ENCODE measurements around the gene PIGN. TPM values are rescaled to one million over a fixed set of nuclear protein-coding genes. Genes with fewer than 3 reads are reported as not detected.
A peak's percentile ranks its signal among the peaks of the same experiment; 100 is the strongest.

PIGN gene
- total and polyA plus RNA-seq, 2 of the 8 experiments (the other 6 are each of a cell fraction or from before 2014, with no cell fraction given), result 20.9 to 26.3 TPM

DNA sequence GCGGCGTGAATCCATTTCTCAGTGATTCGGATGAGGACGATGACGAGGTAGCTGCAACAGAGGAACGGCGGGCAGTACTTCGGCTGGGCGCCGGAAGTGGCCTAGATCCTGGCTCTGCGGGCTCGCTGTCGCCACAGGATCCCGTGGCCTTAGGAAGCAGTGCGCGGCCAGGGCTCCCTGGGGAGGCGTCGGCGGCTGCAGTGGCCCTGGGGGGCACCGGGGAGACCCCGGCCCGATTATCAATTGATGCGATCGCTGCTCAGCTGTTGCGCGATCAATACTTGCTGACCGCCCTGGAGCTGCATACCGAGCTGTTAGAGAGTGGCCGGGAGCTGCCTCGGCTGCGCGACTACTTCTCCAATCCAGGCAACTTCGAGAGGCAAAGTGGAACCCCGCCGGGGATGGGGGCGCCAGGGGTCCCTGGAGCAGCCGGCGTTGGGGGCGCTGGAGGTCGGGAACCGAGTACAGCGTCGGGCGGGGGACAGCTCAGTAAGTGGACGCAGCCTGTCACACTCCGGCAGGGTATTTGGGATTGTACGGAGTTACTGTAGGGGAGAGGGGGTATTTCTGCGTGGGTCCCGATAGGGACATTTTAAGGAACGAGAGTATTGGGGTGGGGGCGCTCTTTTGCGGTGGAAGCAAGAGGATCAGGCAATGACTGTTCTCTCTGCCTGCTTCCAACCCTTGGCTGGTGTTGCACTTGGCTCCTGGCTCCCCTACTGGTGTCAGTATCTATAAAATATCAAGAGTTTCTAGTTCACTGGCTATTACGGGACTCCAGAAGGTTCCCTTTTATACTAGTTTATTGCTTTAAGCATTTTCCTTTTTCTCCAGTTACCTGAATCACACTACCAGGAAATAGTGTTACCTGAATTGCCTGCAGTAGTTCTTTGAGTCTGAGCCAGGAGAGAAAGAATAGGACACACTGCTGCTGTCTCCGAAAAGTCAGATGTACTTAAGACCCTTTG lies 971 bp upstream of the PIGN start:
- H3K4me2 ChIP-seq (ENCODE audit: insufficient read depth in 1 of 2, low read depth in 2 of 2, low read length in 2 of 2), result peak overlapping the region; percentile 79 to 90
- FAIRE-seq, result no peak
- H3K4me1 ChIP-seq (replicated peaks in 1 of 4; ENCODE audit: control insufficient read depth in 3 of 4, insufficient read depth in 4 of 4, low read length in 3 of 4), result no peaks in the 10 kb centered on the region; a peak in 1 of 7 replicates
- peak overlapping the region; percentile 94 for H2BK5ac ChIP-seq (ENCODE audit: low read depth, low read length)
- whole genome bisulfite sequencing, 2 experiments (ENCODE audit: extremely low coverage in 1 of 2, insufficient coverage in 1 of 2, insufficient read length in 1 of 2, insufficient replicate concordance in 2 of 2, low coverage in 1 of 2, low lambda C conversion rate in 2 of 2, missing lambda C conversion rate in 1 of 2), result 3% methylated on average over 54 of the region's 54 CpGs; no CpG with 5 or more reads in 1 of the 2 experiments
- DNase-seq (ENCODE audit: low read depth in 1 of 2, low spot score in 2 of 2), result peak in 1 of 2 experiments; percentile 60
- H3K18ac ChIP-seq (ENCODE audit: extremely low read depth, low read length), result 0 out of 2 replicates have a peak overlapping the region, but pooled peaks have one; percentile 51
- no peaks in the 10 kb centered on the region for H3K79me1 ChIP-seq (ENCODE audit: low read depth, low read length)
- H3K27ac ChIP-seq (ENCODE audit: low read depth, low read length), result peak overlapping the region; percentile 97
- H3K79me2 ChIP-seq (ENCODE audit: control insufficient read depth in 1 of 2, insufficient read depth in 2 of 2, low read length in 2 of 2), result peaks cover 0 to 60% of the 10 kb centered on the region in 2 experiments; a peak in 3 of 4 replicates
- peak overlapping the region; percentile 83 for H3K56ac ChIP-seq (replicated peaks; ENCODE audit: insufficient read length, low read depth, low read length)
- peak overlapping the region; percentile 77; the same call in 1 of the 2 replicates for H2BK12ac ChIP-seq (ENCODE audit: low read depth, low read length)
- H3K9ac ChIP-seq (replicated peaks in 1 of 4; ENCODE audit: extremely low read depth in 1 of 4, low read depth in 3 of 4, low read length in 3 of 4), result peak overlapping the region; percentile 78 to 97 (median 96)
- H3K4ac ChIP-seq (replicated peaks; ENCODE audit: insufficient read length, low read depth, low read length), result no peak overlapping the region
- H4K5ac ChIP-seq (ENCODE audit: insufficient read length, low read depth, low read length), result peak overlapping the region; percentile 84
- H3K27me3 ChIP-seq (replicated peaks in 1 of 4; ENCODE audit: control insufficient read depth in 3 of 4, extremely low read depth in 1 of 4, insufficient read depth in 3 of 4, low read length in 3 of 4), result no peaks in the 10 kb centered on the region
- CTCF ChIA-PET (ENCODE audit: partially characterized antibody), result interaction anchor here (0.5 to 2.2 kb wide), 10 partner anchors 8 to 1391 kb away, joined by 3 to 16 read pairs (median 3); no protein-coding TSS in a partner anchor
- no peaks in the 10 kb centered on the region for H3K36me3 ChIP-seq (ENCODE audit: control insufficient read depth in 2 of 4, insufficient read depth in 4 of 4, low read length in 3 of 4)
- no peak overlapping the region for H2BK15ac ChIP-seq (ENCODE audit: low read length)
- H3K23ac ChIP-seq (ENCODE audit: insufficient read length), result no peak overlapping the region
- no peak overlapping the region for H2AFZ ChIP-seq (ENCODE audit: low read length)
- H3K9me3 ChIP-seq (ENCODE audit: insufficient read depth in 2 of 2, low read depth in 1 of 2, low read length in 1 of 2), result no peaks in the 10 kb centered on the region
- H4K91ac ChIP-seq (replicated peaks; ENCODE audit: insufficient read length, low read length), result peak overlapping the region; percentile 44
- H3K14ac ChIP-seq (ENCODE audit: insufficient read length), result no peak overlapping the region
- no peak overlapping the region for H2BK120ac ChIP-seq (replicated peaks; ENCODE audit: low read depth, low read length)
- H2AK5ac ChIP-seq (ENCODE audit: low read depth, low read length), result no peak overlapping the region
- H4K8ac ChIP-seq (ENCODE audit: extremely low read depth, insufficient read depth, low read length), result peak overlapping the region; percentile 96
- H4K20me1 ChIP-seq (replicated peaks in 1 of 2; ENCODE audit: control insufficient read depth in 1 of 2, insufficient read depth in 2 of 2, low read length in 2 of 2), result peaks cover 6 to 9% of the 10 kb centered on the region in 2 experiments
- H3K23me2 ChIP-seq (ENCODE audit: low read depth, low read length), result peaks cover 7% of the 10 kb centered on the region; the same call in 1 of the 2 replicates
- POLR2A ChIA-PET (ENCODE audit: partially characterized antibody), result interaction anchor here (0.8 to 2.5 kb wide), 11 partner anchors 9 to 138 kb away, joined by 3 to 23 read pairs (median 3); partner anchors contain the start of gene TNFRSF11A
- H2BK20ac ChIP-seq (ENCODE audit: low read length), result no peak overlapping the region
- H3K4me3 ChIP-seq (ENCODE audit: extremely low read depth in 1 of 4, insufficient read depth in 2 of 4, low read depth in 3 of 4, low read length in 4 of 4), result peak overlapping the region; percentile 96 to 100 (median 99)
- TF ChIP-seq KDM4A (IDR thresholded peaks at IDR 0.05; ENCODE audit: low read depth, low read length, severe bottlenecking) (peak; percentile 24), SIN3A (conservative IDR thresholded peaks at IDR 0.05 in 1 of 2, IDR thresholded peaks at IDR 0.05 in 1 of 2; ENCODE audit: low read depth in 1 of 2, low read length in 2 of 2) (peak; percentile 25 to 64; a peak in 1 of 4 replicates), RBBP5 (IDR thresholded peaks at IDR 0.05; ENCODE audit: borderline replicate concordance, low read depth, low read length) (peak; percentile 75; the same call in 1 of the 2 replicates), HDAC2 (IDR thresholded peaks at IDR 0.05; ENCODE audit: borderline replicate concordance in 1 of 2, low read depth in 2 of 2, low read length in 2 of 2) (peak in 1 of 2 experiments; percentile 69; a peak in 1 of 4 replicates), EZH2 (IDR thresholded peaks at IDR 0.05; ENCODE audit: low read depth, low read length, severe bottlenecking) (no peak), KDM5A (IDR thresholded peaks at IDR 0.05; ENCODE audit: low read length) (peak; percentile 74), RFX5 (IDR thresholded peaks at IDR 0.05; ENCODE audit: borderline replicate concordance, low read depth, low read length) (no peak), RAD21 (IDR thresholded peaks at IDR 0.05 in 1 of 2, conservative IDR thresholded peaks at IDR 0.05 in 1 of 2; ENCODE audit: low read depth in 2 of 2, low read length in 2 of 2) (0 out of 4 replicates have a peak, but pooled peaks of 1 of the 2 experiments have one; percentile 1)

All from H1 (cell line).